GM12872 (cell line): ENCODE data around the gene PIGN.

ENCODE experiments used
- TF ChIP-seq, protein P1 (sequence below): IDR thresholded peaks from 3 replicates; pipeline ENCODE4 v1.5.1; 2011; ENCODE audit warnings: low read depth, mild to moderate bottlenecking, low read length, moderate library complexity; ENCODE audit not compliant: insufficient read depth

The PIGN gene

DNA sequence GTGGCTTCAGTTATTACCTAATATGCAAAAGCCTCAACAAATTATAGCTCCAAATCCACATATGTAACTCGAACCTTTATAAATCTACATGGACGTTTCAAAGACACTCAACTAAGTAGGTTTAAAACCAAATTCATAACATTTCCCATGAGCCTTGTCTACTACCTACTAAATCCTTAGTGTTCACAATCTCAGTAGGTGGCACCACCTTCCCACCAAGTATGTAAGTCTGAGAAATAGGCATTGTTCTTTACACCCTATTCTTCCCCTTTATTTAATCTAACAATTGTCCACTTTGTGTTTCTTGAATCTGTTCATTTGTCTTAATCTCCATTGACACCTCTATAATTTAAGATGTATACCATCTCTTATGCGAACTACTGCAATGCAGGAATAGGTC is 4.6 kb downstream of the PIGN start:
- TF ChIP-seq, protein P1, sequence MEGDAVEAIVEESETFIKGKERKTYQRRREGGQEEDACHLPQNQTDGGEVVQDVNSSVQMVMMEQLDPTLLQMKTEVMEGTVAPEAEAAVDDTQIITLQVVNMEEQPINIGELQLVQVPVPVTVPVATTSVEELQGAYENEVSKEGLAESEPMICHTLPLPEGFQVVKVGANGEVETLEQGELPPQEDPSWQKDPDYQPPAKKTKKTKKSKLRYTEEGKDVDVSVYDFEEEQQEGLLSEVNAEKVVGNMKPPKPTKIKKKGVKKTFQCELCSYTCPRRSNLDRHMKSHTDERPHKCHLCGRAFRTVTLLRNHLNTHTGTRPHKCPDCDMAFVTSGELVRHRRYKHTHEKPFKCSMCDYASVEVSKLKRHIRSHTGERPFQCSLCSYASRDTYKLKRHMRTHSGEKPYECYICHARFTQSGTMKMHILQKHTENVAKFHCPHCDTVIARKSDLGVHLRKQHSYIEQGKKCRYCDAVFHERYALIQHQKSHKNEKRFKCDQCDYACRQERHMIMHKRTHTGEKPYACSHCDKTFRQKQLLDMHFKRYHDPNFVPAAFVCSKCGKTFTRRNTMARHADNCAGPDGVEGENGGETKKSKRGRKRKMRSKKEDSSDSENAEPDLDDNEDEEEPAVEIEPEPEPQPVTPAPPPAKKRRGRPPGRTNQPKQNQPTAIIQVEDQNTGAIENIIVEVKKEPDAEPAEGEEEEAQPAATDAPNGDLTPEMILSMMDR = no peak

DNA sequence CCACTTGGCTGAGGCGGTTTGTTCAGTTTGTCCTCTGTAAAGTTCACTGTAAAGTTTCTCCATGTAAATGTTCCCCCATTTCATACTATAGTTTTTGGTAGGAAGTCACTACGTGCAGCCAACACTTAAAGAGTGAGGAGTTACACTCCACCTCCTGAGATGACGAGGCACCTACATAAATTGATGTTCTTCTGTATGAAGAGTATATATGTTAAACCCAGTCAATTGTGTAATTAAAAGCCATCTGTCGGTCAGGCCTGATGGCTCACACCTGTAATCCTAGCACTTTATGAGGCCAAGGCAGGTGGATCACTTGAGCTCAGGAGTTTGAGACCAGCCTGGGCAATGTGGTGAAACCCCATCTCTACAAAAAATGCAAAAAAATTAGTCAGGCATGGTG is 7.6 kb downstream of the PIGN start:
- TF ChIP-seq, protein P1 = no peak

DNA sequence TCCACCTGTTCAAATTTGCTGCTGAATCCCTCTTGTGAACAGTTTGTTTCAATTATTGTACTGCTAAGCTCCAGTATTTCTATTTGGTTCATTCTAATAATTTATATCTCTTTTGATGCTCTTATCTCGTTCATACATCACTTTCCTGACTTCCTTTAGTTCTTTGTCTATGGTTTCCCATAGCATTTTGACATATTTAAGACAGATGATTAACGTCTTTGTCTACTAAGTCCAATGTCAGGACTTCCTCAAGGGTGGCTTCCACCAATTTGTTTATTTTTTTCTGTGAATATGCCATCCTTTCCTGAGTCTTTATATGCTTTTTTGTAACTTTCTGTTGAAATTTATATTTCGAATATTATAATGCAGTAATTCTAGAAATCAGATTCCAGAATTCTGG is 9.6 kb downstream of the PIGN start:
- TF ChIP-seq, protein P1 = no peak

DNA sequence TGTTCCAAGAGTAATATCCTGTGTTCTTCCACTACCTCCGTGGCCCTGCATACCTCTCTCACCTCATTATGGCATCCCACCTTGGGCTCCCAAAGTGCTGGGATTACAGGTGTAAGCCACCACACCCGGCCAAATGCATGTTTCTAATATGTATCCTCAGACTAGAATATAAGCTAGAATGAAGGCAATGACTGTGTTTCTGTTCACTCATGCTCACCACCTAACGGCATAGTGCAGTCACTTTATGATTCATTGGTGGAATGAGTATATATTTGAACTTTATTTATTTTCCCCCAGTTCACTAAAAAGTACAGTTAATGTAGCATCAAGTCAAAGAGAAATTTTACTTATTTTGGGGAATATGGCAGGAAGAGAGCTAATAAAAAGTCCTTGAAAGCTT is 11.3 kb downstream of the PIGN start:
- TF ChIP-seq, protein P1 = no peak

DNA sequence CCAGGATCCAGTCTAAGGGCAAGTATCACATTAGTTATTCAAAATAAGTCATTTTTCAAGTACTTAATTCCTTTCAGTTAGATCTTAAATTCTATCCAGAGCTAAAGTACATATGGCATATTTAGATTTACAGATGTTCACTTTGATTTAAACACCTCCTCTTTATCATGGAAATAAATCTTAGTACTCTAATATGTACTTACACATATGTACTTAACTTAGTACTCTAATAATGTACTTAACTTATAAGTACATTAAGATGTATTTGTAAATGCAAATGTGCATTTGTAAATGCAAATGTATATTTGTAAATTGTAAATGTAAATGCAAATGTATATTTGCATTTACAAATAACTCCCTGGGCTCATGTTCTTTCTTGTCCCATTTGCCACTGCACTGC is 14.6 kb downstream of the PIGN start:
- TF ChIP-seq, protein P1 = no peak

DNA sequence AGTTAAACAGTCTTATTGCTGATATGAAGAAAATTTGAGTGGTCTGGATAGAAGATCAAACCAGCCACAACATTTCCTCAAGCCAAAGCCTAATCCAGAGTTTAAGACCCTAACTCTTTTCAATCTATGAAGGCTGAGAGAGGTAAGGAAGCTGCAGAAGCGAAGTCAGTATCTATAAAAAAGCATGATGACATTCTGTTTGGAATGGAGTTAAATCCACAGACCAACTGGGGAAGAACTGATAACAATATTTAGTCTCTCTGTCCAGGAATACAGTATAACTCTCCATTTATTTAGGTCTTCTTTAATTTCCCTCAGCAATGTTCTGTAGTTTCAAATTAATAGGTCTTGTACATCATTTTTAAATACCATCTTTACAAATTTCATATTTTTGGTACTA is 16.0 kb downstream of the PIGN start:
- TF ChIP-seq, protein P1 = no peak

DNA sequence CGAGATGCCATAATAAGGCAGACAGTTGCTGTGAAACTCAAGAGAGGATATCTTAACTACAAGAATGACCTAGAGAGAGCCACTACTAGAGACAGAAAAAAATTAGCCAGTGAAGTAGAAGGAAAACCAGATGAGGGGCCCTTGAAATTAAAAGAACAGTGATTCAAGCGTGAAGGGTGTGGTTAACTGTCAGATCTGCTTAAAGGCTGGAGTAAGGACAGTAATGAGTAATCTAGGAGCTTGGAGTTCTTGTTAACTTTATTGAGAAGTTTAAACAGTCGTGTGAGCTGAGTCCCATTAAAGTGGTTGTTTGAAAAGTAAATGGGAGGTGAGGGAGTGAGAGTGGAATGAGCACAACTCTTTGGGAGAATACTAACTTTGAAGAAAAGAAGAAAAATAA is 21.3 kb downstream of the PIGN start:
- TF ChIP-seq, protein P1 = no peak

DNA sequence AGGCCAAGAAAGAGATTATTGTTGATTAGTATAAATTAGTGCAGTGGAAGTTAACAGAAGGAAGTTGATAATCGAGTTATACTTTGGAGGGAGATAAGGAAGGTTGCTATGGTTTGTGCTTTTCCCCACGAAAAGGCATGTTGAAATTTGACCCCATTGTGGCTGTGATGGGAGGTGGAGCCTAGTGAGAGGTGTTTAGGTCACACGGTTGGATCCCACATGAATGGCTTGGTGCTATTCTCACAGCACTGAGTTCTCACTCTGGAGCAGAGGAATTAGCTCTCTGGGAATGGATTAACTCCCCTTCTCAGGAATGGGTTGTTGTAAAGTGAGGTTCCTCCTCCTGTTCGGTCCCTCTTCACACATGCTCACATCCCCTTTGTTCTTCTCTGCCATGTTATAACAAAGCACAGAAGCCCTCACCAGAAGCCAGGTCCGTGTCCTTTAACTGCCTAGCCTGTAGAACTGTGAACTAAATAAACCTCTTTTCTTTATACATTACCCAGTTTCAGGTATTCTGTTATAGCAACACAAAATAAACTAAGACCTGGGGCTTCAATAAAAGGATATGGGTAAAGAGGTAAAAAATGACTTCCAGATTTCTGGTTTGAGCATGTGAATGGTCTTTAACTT is 21.9 kb downstream of the PIGN start:
- TF ChIP-seq, protein P1 = no peak
